ENCODE results near the gene DNAJC16. TPM values are rescaled to one million over a fixed set of nuclear protein-coding genes. Genes with fewer than 3 reads are reported as not detected.
"Not testable (repeated sequence)": the region's sequence is repeated elsewhere in the genome, so short reads cannot be mapped to it uniquely, and the experiment has no call there.

DNAJC16 gene
- total RNA-seq, 1 experiment from 2014 or later, result 15.9 TPM

DNA sequence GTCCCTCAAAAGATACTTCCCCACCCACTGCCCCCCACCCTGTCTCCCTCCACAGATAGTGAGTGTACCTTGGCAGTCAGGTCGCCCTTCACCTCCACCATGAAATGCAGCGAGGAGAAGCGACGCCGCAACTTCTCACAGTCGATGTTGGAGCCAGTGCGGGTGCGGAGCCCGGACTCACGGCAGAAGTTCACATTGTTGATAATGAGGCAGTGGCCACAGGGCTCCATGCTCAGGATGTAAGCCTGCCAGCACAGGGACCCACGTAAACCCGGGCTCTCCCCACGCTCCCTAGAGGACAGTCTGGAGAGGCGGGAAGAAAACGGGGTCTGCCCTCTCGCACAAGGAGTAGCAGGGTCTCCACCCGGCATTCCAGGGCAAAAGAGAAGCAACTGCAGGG, 19.8 kb upstream of the DNAJC16 start:
- no peak for DNase-seq (ENCODE audit: extremely low read depth, low read depth)

DNA sequence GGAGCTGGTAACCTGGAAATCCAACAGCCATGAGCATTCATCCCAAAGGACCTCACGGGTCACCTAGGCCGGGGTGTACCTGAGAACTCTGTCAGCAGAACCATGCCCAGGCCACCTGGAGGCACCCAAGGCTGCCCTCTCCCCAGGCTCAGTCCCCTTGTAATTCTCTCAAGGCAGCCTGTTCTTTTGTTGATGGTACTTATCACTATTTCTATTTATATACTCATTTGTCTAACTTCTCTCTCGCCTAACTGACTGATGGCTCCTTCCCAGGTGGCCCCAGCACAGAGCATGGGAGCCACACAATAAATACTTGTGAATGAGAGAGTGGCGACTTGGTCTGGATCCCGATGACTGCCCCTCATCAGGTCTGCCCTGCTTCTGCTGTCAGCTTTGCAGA, 19.4 kb upstream of the DNAJC16 start:
- DNase-seq (ENCODE audit: extremely low read depth, low read depth), result no peak

DNA sequence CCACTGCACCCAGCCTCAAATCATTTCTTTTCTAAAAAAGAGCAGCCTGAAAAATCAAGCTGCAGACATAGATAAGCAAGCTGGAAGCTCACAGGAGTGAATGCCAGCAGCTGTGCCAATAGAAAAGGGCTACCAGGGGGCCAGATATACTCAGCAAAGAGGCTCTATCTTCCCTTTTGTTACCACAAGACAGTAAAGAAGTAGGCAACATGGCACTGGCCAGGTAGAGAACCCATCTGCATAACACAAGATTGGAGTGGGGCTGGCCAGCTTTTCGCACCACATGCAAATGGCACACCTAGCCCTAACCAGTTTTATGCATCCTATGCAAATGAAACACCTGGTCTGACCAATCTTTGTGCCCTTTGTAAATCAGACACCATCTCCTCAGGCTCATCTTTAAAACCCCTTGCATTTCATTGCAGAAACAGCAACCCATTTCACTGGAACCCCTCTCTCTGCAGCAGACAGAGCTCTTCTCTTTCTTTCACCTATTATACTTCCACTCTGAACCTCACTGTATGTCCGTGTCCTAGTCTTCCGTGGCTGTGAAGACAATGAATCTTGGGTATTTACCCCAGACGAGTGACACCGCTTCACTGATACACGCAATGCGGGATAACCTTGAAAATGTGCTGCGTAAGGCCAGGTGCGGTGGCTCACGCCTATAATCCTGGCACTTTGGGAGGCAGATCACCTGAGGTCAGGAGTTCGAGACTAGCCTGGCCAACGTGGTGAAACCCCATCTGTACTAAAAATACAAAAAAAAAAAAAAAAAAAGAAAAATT, 17.8 kb upstream of the DNAJC16 start:
- DNase-seq (ENCODE audit: extremely low read depth, low read depth), result no peak

DNA sequence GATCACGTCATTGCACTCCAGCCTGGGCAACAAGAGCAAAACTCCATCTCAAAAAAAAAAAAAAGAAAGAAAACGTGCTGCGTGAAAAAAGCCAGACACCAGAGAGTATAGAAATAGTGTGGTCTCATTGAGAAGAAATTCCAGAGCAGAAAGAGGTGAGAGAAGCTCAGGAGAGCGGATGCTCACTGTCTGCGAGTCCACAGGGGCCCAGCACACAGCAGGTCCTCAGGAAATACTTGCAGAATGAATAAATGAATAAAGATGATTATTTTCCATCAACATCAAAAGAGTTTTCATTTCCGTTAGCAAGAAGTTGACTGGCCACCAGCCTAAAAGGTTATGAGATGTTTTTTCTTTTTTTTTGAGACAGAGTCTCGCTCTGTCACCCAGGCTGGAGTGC, 17.1 kb upstream of the DNAJC16 start:
- no peak for DNase-seq (ENCODE audit: extremely low read depth, low read depth)

DNA sequence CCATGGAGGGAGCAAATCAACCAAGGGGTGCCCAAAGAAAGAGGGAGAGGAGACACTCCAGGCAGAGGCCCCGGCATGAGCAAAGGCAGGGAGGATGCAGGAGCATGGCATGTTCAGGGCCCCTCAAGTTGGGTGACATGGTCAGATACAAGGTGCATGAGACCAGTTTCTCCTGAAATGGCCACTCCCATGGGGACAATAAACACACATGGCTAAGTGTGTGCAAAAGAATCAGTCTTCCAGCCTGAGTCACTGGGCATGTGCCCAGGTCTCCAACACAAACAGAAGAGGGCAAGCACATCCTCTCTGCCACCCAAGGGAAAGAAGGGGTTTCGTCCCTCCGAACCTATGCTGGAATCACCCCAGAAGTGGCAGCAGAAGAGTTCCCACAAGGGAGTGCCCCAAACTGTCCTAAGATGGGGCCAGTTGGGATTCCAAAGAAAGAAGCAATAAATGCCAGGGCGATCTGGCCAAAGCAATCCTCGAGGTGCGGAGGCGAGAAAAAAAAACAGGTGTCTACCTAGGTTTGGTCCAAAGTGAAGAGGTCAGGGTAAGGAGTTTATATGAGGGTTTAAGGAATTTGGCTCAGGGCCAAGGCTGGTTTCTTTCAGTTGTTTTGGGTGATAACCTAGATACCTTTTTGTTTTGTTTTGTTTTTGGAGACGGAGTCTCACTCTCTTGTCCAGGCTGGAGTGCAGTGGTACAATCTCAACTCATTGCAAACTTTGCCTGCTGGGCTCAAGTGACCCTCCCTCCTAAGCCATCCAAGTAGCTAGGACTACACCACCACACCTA, 15.8 kb upstream of the DNAJC16 start:
- DNase-seq (ENCODE audit: extremely low read depth, low read depth), result no peak

DNA sequence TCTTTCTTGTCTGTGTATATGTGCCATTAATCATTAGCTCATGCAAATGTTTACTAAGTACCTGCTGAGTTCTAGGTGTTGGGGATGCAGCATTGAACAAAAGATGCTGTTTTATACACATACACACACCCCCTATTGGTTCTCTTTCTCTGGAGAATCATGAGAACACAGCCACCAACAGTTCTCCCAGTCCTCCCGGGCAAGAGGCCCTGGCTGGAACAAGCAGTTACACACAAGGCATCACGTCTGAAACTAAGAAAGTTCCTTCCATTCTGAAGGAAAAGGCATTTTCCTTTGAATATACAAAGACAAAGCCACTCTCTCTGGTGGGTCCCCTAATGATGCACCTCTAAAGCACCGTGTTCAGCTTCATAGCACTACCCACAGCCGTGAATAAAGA, 13.5 kb upstream of the DNAJC16 start:
- no peak for DNase-seq (ENCODE audit: extremely low read depth, low read depth)

DNA sequence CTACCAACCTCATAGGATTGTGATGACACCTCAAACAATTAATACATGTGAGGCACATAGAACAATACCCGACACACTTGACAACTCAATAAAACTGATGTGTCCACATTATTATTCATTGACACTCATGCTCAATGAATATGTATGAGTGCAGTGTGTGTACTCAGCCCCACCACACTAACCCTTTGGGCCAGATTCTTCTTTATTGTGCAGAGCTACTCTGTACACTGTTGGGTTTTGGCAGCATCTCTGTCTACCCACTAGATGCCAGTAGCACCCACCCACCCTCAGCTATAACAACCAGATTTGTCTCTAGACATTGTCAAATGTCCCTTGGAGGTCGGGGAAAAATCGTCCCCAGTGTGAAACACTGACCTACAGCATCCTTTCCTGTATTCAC, 12.7 kb upstream of the DNAJC16 start:
- no peak for DNase-seq (ENCODE audit: extremely low read depth, low read depth)

DNA sequence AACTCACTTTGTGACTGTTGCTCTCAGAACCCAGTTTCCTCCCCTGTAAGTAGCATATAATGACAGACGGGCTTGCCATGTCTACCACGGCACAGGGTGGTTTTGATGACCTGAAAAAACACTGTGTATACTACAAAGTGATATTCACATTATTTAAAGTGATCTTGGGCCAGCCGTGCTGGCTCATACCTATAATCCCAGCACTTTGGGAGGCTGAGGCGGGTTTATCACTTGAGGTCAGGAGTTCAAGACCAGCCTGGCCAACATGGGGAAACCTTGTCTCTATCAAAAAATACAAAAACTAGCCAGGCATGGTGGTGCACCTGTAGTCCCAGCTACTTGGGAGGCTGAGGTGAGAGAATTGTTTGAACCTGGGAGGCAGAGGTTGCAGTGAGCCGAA, 12.1 kb upstream of the DNAJC16 start:
- not testable (repeated sequence) for DNase-seq (ENCODE audit: extremely low read depth, low read depth)

DNA sequence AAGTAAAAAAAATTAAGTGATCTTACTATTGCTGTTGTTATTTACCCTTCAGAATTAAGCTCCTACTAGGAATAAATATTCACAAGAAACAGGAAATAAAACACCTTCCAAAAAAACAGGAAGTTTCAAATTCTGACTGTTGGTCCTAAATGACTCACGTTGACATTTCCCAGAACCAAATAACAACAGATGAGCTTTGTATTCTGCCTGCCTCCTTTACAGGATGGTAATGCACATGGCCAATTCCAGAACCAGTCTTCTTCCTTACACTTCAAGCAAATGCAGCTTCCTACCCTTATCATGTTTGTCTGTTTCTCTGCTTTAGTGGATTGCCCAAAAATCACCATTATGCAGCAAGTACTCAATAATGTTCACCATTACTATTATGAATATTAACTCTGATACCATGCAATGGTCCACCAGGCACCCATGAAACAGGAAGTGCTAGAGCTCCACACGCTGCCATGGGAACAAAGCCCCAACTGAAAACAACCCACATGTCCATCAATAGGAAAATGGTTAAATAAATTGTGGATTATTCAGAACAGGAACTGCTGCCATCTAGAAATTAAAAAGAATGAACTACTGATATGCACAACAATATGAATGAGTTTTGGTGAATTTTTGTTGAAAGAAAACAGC, 11.5 kb upstream of the DNAJC16 start:
- no peak for DNase-seq (ENCODE audit: extremely low read depth, low read depth)

DNA sequence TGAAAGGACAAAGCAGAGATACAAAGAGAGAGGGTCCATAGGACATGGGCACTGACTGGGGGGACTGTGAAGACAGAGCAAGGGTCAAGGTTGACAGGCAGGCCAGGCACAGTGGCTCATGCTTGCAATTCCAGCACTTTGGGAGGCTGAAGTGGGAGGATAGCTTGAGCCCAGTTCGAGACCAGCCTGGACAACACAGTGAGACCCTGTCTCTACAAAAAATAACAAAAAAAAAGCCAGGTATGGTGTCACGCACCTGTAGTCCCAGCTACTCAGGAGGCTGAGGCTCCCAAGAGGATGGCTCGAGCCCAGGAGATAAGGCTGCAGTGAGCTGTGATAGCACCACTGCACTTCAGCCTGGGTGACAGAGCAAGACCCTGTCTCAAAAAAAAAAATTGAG, 7.0 kb upstream of the DNAJC16 start:
- no peak for DNase-seq (ENCODE audit: extremely low read depth, low read depth)

DNA sequence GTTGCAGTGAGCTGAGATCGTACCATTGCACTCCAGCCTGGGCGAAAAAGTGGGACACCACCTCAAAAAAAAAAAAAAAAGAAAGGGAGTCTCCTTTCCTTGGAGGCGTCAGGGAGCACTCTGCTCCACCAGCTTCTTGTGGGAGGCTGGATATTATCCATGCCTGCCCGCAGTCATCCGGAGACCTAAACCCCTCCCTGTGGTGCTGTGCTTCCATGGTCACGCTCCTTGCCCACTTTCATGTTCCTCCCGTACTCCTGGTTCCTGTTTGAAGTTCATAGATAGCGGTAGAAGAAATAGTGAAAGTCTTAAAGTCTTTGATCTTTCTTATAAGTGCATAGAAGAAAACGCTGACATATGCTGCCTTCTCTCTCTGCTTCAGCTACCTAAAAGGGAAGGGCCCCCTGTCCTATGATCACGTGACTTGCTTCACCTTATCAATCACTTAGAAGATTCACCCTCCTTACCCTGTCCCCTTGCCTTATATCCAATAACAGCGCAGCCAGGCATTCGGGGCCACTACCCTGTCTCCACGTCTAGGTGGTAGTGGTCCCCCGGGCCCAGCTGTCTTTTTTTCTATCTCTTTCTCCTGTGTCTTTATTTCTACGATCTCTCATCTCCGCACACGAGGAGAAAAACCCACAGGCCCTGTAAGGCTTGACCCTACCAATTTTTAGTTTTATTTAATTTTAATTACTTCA, 5.3 kb upstream of the DNAJC16 start:
- not testable (repeated sequence) for DNase-seq (ENCODE audit: extremely low read depth, low read depth)

DNA sequence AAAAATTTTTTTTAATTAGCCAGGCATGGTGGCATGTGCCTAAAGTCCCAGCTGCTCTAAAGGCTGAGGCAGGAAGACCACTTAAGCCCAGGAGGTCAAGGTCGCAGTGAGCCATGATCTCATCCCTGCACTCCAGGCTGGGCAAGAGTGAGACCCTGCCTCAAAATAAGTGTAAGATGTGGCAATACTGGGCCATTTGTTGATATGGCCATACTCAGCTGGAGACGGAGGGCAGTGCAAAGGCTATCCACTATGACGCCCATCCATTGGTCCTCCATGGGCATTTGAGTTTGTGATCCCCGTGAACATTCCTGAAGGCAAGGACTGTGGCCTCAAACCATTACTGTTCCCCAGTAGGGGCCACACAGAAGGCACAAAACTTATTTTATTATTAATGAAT, 4.1 kb upstream of the DNAJC16 start:
- DNase-seq (ENCODE audit: extremely low read depth, low read depth), result no peak

DNA sequence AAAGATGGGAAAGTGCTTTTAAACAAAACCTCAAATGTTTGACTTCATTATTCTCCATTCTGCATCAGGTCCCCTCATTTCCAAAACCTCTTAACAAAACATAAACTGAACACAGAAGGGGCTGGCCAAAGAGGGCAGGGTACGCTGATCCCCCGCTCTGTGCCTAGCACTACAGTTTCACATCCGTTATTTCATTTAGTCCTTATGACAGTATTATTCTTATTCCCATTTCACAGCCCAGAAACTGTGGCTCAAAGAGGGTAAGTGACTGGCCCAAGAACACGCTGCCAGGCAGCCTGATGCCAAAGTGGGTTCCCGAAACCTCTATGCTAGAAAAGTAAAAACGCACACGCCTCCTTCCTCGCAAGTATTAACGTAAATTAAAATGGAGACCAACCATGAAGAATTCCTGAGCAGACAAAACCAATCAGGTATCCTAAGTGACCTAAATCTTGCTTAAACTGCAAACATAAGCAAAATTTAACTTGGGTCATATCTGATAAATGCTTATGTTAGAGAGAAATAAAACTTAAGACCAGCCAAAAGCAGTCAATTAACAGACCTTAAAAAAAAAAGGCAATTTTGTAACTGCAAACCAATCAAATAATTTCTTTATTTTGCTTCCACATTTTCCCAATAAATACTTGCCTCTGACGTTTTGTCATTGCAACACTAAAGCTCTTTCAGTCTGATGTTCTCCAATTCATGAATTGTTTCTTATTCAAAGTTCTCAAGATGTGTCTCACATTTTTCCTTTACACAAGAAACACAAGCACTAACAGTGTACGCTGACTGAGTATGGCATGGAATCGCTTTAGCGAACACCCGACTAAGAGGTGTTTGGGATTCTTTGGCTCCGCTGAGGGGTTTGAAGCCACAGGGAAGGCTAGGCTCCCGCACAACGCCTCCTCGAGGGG, 3.3 kb upstream of the DNAJC16 start:
- DNase-seq (ENCODE audit: extremely low read depth, low read depth), result no peak

DNA sequence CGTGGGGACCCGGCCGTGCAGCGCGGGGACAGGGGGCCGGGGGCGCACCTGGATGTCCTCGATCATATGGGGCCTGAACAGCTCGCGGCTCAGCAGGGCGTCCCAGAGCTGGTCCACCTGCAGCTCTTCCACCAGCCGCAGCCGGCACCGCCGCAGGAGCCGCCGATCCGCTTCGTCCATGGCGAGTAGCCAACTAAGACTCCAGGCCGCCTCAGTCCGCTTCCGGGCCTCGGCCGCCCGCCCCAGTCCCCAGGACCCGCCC, 2.7 kb upstream of the DNAJC16 start, which contains the start of gene CASP9:
CASP9 (minus strand) TSS at position 195 of the 262 bp plus-strand sequence; CDS start at position 180, 15 bp downstream.
- no peak for DNase-seq (ENCODE audit: extremely low read depth, low read depth)

DNA sequence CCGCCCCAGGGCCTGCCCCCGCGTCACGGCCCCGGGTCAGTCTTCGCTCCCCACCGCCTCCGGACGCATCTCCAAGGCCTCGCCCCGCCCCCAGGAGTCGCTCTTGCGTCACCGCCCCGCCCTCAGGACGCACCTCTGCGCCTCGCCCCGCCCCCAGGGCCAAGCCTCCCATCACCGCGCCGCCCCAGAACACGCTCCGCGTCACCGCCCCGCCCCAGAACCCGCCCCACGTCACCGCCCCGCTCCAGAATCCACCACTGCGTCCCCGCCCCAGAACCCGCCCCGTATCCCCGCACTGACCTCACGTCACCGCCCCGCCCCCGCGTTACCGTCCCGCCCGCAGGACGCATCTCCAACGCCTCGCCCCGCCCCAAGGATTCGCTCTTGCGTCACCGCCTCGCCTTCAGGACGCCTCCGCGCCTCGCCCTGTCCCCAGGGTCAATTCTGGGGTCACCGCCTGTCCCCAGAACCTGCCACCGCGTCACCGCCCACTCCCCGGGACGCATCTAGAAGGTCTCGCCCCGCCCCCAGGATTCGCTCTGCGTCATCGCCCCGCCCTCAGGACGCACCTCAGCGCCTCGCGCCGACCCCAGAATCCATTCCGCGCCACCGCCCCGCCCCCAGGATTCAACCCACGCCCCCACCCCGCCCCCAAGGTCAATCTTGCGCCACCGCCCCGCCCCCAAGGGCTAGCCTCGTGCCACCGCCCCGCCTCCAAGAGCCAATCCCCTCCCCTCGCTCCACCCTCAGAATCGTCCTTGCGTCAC, 2.2 kb upstream of the DNAJC16 start:
- peak; percentile 98 for DNase-seq (ENCODE audit: extremely low read depth, low read depth)

DNA sequence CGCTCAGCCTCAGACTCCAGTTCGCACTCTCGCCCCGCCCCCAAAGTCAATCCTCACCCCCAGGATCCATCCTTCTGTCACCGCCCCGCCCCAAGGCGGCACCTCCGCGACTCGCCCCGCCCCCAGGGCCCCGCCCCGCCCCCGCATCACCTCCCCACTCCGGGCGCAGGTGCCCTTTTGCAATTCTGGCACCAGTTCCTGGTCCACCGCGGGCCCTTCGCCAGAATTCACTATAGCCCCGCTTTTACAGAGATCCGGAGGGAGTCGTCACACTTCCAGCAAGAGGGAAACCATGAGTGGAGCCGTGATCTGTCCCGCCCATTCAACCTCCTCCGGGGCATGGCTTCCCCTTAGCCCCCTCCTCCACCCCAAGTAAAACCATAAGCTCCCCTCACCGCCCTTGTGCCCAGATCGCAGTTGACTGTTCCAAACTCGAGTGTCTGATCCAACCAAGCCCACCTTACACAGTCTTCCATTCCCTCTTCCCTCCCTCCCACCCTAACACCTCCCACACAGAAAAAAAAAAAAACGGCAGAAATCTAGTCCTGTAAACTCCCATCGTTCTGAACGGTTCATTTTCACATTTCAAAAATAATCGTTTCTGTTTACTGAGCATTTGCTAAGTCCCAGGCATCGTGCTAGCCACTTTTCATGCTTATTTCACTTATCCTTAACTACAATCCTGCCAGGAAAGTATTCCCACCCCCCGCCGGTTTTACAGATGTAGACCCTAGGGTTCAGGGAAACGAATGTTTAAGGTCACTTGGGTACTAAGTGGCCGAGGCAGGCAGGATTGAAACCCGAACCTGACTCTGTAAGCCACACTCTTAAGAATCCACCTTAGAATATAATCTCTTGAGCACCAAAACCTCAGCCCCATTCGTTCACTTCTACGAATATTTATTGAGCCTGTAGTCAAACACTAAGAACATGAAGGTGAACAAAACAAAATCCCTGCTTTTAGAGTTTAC, 1.3 kb upstream of the DNAJC16 start:
- no peak for DNase-seq (ENCODE audit: extremely low read depth, low read depth)

DNA sequence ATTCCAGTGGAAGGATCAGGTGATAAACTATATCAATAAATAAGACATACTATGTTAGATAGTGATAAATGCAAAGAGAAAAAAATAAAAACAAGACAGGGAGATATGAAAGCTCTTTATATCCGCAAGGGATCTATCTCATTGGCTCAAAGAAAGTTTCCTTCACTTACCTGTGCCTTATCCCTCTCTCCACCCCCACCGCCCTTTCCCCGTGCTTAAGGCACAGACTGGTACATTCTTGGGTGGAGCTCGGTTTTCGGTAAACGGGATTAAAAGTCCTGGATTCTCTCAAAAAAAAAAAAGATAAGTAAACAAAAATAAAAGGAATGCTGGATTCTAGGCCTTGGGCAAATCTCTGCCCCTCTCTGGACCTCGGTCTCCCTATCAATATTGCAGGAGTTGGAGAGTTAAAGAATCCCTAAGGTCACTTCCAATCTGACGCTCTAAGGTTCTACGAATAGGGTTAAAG, 593 bp upstream of the DNAJC16 start:
- DNase-seq (ENCODE audit: extremely low read depth, low read depth), result no peak

DNA sequence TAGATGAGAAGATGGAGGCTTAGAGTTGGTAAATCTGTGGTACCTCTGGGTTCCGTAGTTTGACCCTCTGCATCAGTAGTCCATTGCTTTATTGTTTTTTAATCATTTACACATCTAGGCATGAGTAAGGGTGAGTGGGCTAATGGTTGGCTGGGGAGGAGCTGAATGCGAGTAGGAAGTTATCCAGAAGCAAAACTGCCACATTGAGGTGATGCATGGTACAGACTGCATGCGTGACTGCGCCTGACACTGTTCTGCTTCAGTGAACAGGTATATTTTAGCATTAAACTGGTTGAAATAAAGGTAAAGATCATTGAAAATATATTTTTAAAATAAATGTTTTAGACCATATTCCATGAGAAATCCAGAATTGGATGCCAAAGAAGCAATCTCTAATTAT, 4.4 kb downstream of the DNAJC16 start:
- no peak for DNase-seq (ENCODE audit: extremely low read depth, low read depth)
